ENCODE measurements around the gene DNAJC27.

The DNAJC27 gene

DNA sequence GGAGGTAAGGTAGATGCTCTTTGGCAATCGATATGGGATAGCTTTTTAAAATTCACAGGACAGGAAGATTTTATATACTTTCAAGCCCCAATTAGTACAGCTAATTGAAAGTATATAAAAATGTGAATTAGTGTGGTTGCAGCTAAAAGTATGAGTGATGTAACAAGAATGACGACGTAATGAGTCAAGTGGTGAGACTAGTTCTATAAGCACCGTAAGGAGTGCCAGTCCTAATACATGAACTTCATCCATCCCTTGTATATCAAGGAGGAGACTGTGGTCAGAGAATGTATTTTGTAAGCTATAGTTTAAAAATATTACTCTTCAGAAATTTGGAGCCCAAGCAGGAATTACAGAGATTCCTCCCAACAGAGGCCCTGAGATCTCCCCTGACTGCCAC is 25.8 kb downstream of the DNAJC27 start:
- H3K9me3 ChIP-seq, result no peaks in the 10 kb centered on the region
- H3K4me1 ChIP-seq (ENCODE audit: control insufficient read depth in 1 of 2, insufficient read depth in 1 of 2, low read depth in 1 of 2, low read length in 1 of 2), result no peaks in the 10 kb centered on the region
- TF ChIP-seq, protein P1, sequence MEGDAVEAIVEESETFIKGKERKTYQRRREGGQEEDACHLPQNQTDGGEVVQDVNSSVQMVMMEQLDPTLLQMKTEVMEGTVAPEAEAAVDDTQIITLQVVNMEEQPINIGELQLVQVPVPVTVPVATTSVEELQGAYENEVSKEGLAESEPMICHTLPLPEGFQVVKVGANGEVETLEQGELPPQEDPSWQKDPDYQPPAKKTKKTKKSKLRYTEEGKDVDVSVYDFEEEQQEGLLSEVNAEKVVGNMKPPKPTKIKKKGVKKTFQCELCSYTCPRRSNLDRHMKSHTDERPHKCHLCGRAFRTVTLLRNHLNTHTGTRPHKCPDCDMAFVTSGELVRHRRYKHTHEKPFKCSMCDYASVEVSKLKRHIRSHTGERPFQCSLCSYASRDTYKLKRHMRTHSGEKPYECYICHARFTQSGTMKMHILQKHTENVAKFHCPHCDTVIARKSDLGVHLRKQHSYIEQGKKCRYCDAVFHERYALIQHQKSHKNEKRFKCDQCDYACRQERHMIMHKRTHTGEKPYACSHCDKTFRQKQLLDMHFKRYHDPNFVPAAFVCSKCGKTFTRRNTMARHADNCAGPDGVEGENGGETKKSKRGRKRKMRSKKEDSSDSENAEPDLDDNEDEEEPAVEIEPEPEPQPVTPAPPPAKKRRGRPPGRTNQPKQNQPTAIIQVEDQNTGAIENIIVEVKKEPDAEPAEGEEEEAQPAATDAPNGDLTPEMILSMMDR (IDR thresholded peaks at IDR 0.05), result no peak
- H3K27me3 ChIP-seq, result no peaks in the 10 kb centered on the region
- no peak overlapping the region for H3K4me3 ChIP-seq (ENCODE audit: low read depth in 1 of 2, low read length in 1 of 2)
- peaks cover 28% of the 10 kb centered on the region for H3K36me3 ChIP-seq
- H3K27ac ChIP-seq, result no peak overlapping the region

DNA sequence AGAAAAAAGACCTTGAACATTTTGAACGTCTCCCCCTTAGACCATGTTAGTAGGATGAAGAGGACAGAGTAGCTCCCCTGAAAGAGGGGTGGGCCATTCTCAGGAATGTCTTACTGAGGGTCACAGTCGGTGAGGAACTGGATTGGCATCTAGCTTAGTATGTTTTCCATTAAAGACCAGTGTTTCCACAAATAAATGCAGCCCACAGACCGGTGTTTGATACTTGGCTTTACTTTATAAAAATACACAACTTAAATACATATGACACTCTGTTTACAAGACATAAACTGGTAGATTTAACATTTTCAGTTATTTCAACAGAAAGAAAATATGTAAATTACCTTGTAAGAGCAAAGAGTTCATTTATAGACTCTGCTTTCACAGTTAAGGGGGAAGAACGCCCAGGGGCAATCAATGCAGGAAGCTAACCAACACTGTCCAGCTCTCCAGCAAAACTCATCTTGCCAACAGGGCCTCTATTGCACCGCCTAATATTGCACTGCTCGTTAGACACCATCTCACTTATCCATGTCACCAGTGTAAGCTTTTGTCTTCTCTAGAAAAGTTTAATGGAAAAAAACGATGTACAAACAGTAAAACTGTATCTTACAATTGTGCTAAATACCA is 28.2 kb downstream of the DNAJC27 start:
- Histone ChIP-seq H3K4me1 (ENCODE audit: control insufficient read depth in 1 of 2, insufficient read depth in 1 of 2, low read depth in 1 of 2, low read length in 1 of 2) (no peaks in the 10 kb centered on the region), H3K36me3 (peaks cover 15% of the 10 kb centered on the region), H3K27ac (no peak overlapping the region), H3K4me3 (ENCODE audit: low read depth in 1 of 2, low read length in 1 of 2) (no peak overlapping the region), H3K9me3 (no peaks in the 10 kb centered on the region), H3K27me3 (no peaks in the 10 kb centered on the region)
- TF ChIP-seq, protein P1 (IDR thresholded peaks at IDR 0.05), result no peak

DNA sequence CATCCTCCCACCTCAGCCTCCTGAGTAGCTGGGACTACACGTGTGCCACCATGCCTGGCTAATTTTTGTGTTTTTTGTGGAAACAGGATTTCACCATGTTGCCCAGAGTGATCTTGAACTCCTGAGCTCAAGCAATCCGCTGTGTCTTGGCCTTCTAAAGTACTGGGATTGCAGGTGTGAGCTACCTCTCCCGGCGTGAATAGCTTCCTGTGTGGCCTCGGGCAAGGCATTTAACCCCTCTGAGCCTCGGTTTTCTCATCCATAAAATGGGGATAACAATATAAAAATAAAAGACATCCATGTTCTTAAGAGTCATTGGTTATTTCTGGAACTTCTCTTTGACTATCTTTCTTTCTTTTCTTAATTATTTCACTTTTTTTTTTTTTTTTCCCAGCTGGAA is 32.4 kb downstream of the DNAJC27 start:
- TF ChIP-seq, protein P1 (IDR thresholded peaks at IDR 0.05), result no peak

DNA sequence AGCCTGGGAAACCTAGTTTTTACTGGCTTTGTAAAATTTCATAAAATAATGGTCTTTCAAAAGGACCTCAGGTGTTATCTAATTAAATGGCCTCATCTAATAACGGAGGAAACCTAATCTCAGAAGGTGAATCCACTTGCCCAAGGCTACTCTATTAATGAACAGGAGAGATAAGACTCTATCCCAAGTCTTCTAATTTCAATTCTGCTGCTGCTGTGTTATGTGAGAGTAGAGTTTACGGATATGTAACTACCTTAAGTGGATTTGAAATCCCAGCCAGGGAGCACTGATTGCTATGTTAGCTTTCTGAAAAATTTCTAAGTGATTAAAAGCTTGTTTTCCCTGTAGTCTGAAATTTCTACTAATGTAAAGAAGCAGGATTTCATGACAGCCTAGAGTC is 34.5 kb downstream of the DNAJC27 start:
- no peaks in the 10 kb centered on the region for H3K36me3 ChIP-seq
- H3K4me3 ChIP-seq (ENCODE audit: low read depth in 1 of 2, low read length in 1 of 2), result no peak overlapping the region
- H3K4me1 ChIP-seq (ENCODE audit: control insufficient read depth in 1 of 2, insufficient read depth in 1 of 2, low read depth in 1 of 2, low read length in 1 of 2), result no peaks in the 10 kb centered on the region
- TF ChIP-seq, protein P1 (IDR thresholded peaks at IDR 0.05), result no peak
- no peaks in the 10 kb centered on the region for H3K27me3 ChIP-seq
- H3K27ac ChIP-seq, result no peak overlapping the region
- H3K9me3 ChIP-seq, result no peaks in the 10 kb centered on the region

More for the DNA sequence above, 32.4 kb downstream of the DNAJC27 start:
- Histone ChIP-seq H3K4me1 (ENCODE audit: control insufficient read depth in 1 of 2, insufficient read depth in 1 of 2, low read depth in 1 of 2, low read length in 1 of 2) (no peaks in the 10 kb centered on the region), H3K27ac (no peak overlapping the region), H3K36me3 (no peaks in the 10 kb centered on the region), H3K27me3 (no peaks in the 10 kb centered on the region), H3K9me3 (no peaks in the 10 kb centered on the region), H3K4me3 (ENCODE audit: low read depth in 1 of 2, low read length in 1 of 2) (no peak overlapping the region)

DNA sequence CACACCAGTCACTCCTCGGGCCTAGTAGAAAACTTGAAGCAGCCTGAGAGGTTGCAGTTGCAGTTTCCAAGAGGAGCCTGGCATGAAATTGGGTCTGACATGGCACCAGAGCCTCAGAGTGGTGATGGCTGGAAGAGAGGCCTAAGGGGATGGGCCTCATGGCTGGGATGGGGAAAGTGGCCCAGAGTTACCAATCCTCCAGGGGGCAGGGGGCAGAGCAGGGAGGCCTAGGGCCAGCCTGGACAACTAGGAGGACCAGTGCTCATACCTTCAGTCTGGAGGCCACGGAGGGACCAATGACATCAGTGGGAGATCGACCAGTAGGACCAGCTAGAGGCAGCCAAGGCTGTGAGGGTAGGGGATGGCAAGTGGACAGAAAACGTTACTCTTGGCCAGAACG is 36.6 kb downstream of the DNAJC27 start:
- H3K27me3 ChIP-seq, result no peaks in the 10 kb centered on the region
- H3K9me3 ChIP-seq, result no peaks in the 10 kb centered on the region
- H3K36me3 ChIP-seq, result no peaks in the 10 kb centered on the region
- H3K4me3 ChIP-seq (ENCODE audit: low read depth in 1 of 2, low read length in 1 of 2), result no peak overlapping the region
- no peak overlapping the region for H3K27ac ChIP-seq
- H3K4me1 ChIP-seq (ENCODE audit: control insufficient read depth in 1 of 2, insufficient read depth in 1 of 2, low read depth in 1 of 2, low read length in 1 of 2), result no peaks in the 10 kb centered on the region
- TF ChIP-seq, protein P1 (IDR thresholded peaks at IDR 0.05), result no peak
